ENCODE data around the gene TNS2. TPM values are rescaled to one million over a fixed set of nuclear protein-coding genes. Genes with fewer than 3 reads are reported as not detected.
A peak's percentile ranks its signal among the peaks of the same experiment; 100 is the strongest.

The TNS2 gene
- total and polyA plus RNA-seq, 2 of the 13 experiments (the other 11 are each of a cell fraction or from before 2014, with no cell fraction given), result 8.9 to 20.4 TPM

GRCh38 chr12:53005986-53006809 lies 43.7 kb upstream of the TNS2 start, which contains the start of gene EIF4B (continued):
- TF ChIP-seq NFAT5 (CRISPR knock-in tag; IDR thresholded peaks at IDR 0.05), result no peak
- TF ChIP-seq E2F2 (CRISPR knock-in tag; IDR thresholded peaks at IDR 0.05; ENCODE audit: borderline replicate concordance), result no peak
- no peak for TF ChIP-seq HBP1 (CRISPR knock-in tag; IDR thresholded peaks at IDR 0.05; ENCODE audit: low read depth)
- TF ChIP-seq TCF12 (IDR thresholded peaks at IDR 0.05), result no peak
- no peak; the same call in 1 of the 2 replicates for TF ChIP-seq TCF12 (CRISPR knock-in tag; IDR thresholded peaks at IDR 0.05)
- TF ChIP-seq NFKBIZ (CRISPR knock-in tag; IDR thresholded peaks at IDR 0.05), result peak; percentile 86; the same call in 1 of the 2 replicates
- no peak; the same call in 1 of the 2 replicates for TF ChIP-seq ZNF615 (CRISPR knock-in tag; IDR thresholded peaks at IDR 0.05; ENCODE audit: borderline replicate concordance)
- 0 out of 2 replicates have a peak, but pooled peaks have one; percentile 65 for TF ChIP-seq ZNF577 (CRISPR knock-in tag; IDR thresholded peaks at IDR 0.05; ENCODE audit: borderline replicate concordance, low read depth)
- no peak for TF ChIP-seq ZSCAN20 (CRISPR knock-in tag; IDR thresholded peaks at IDR 0.05; ENCODE audit: borderline replicate concordance)
- TF ChIP-seq CREBL2 (CRISPR knock-in tag; IDR thresholded peaks at IDR 0.05; ENCODE audit: borderline replicate concordance), result peak; percentile 4; the same call in 1 of the 2 replicates
- no peak for TF ChIP-seq U2AF1 (optimal IDR thresholded peaks at IDR 0.05; ENCODE audit: low read depth, low read length)
- TF ChIP-seq SIN3B (IDR thresholded peaks at IDR 0.05; ENCODE audit: low read length), result peak; percentile 72; the same call in 1 of the 2 replicates
- TF ChIP-seq THAP9 (CRISPR knock-in tag; IDR thresholded peaks at IDR 0.05; ENCODE audit: borderline replicate concordance), result peak; percentile 90; the same call in 1 of the 2 replicates

All from HepG2 (cell line).